ENCODE measurements around the gene LYG1. TPM values are rescaled to one million over a fixed set of nuclear protein-coding genes. Genes with fewer than 3 reads are reported as not detected.
A peak's percentile ranks its signal among the peaks of the same experiment; 100 is the strongest.
"Not testable (repeated sequence)": the region's sequence is repeated elsewhere in the genome, so short reads cannot be mapped to it uniquely, and the experiment has no call there.

Gene LYG1
- polyA plus RNA-seq, 1 donor: 3.1 TPM

GRCh38 chr2:99335911-99336803, 35.2 kb upstream of the LYG1 start, which contains the start of gene TXNDC9:
Gene TXNDC9, minus strand, starts transcription at chr2:99336333. Its CDS starts 3,123 bp downstream, at chr2:99333210.
- Histone ChIP-seq H3K27me3 (ENCODE audit: control insufficient read depth, insufficient read depth, low read length) (no peaks in the 10 kb centered on the region), H3K36me3 (ENCODE audit: control insufficient read depth, insufficient read depth, low read length) (peaks cover 14% of the 10 kb centered on the region), H3K27ac (ENCODE audit: low read length) (peak within 1 kb of the TSS; percentile 90), H3K9me3 (ENCODE audit: control insufficient read depth, low read depth, low read length) (no peaks in the 10 kb centered on the region), H3K4me3 (ENCODE audit: low read length) (peak within 1 kb of the TSS; percentile 57), H3K4me1 (ENCODE audit: control insufficient read depth, insufficient read depth, low read length) (peaks cover 6% of the 10 kb centered on the region)
- peak; percentile 100 for DNase-seq
- 0% methylated on average over 9 of the region's 60 CpGs for WGBS (ENCODE audit: insufficient coverage, low lambda C conversion rate)

GRCh38 chr2:99325384-99325783, 24.4 kb upstream of the LYG1 start:
- Histone ChIP-seq H3K4me3 (ENCODE audit: low read length) (no peak overlapping the region), H3K27me3 (ENCODE audit: control insufficient read depth, insufficient read depth, low read length) (no peaks in the 10 kb centered on the region), H3K27ac (ENCODE audit: low read length) (no peak overlapping the region), H3K36me3 (ENCODE audit: control insufficient read depth, insufficient read depth, low read length) (peaks cover 63% of the 10 kb centered on the region), H3K9me3 (ENCODE audit: control insufficient read depth, low read depth, low read length) (no peaks in the 10 kb centered on the region), H3K4me1 (ENCODE audit: control insufficient read depth, insufficient read depth, low read length) (no peaks in the 10 kb centered on the region)
- WGBS (ENCODE audit: insufficient coverage, low lambda C conversion rate): no CpG with 5 or more reads among the region's 5 CpGs
- no peak for DNase-seq

- not testable (repeated sequence) for H3K9me3 ChIP-seq (ENCODE audit: control insufficient read depth, low read depth, low read length); DNase-seq
- H3K36me3 ChIP-seq (ENCODE audit: control insufficient read depth, insufficient read depth, low read length): peaks cover 34% of the 10 kb centered on the region
These were observed 16.8 kb upstream of the LYG1 start for GRCh38 chr2:99317873-99318200.

GRCh38 chr2:99317161-99317872, 16.3 kb upstream of the LYG1 start:
- no peaks in the 10 kb centered on the region for H3K27me3 ChIP-seq (ENCODE audit: control insufficient read depth, insufficient read depth, low read length)
- DNase-seq: no peak
- no peak overlapping the region for H3K4me3 ChIP-seq (ENCODE audit: low read length)
- H3K9me3 ChIP-seq (ENCODE audit: control insufficient read depth, low read depth, low read length): no peaks in the 10 kb centered on the region
- no peaks in the 10 kb centered on the region for H3K4me1 ChIP-seq (ENCODE audit: control insufficient read depth, insufficient read depth, low read length)
- WGBS (ENCODE audit: insufficient coverage, low lambda C conversion rate): no CpG with 5 or more reads among the region's 9 CpGs
- H3K36me3 ChIP-seq (ENCODE audit: control insufficient read depth, insufficient read depth, low read length): peaks cover 32% of the 10 kb centered on the region
- no peak overlapping the region for H3K27ac ChIP-seq (ENCODE audit: low read length)

More at GRCh38 chr2:99317873-99318200, 16.8 kb upstream of the LYG1 start:
- H3K4me3 ChIP-seq (ENCODE audit: low read length); H3K4me1 ChIP-seq (ENCODE audit: control insufficient read depth, insufficient read depth, low read length); H3K27ac ChIP-seq (ENCODE audit: low read length); H3K27me3 ChIP-seq (ENCODE audit: control insufficient read depth, insufficient read depth, low read length): not testable (repeated sequence)
- no CpG with 5 or more reads among the region's 7 CpGs for WGBS (ENCODE audit: insufficient coverage, low lambda C conversion rate)

GRCh38 chr2:99299580-99299979, 1.4 kb downstream of the LYG1 start:
- no peaks in the 10 kb centered on the region for H3K9me3 ChIP-seq (ENCODE audit: control insufficient read depth, low read depth, low read length)
- 100% methylated on average over 4 of the region's 7 CpGs for WGBS (ENCODE audit: insufficient coverage, low lambda C conversion rate)

GRCh38 chr2:99297994-99298393, 3.0 kb downstream of the LYG1 start:
- no peak overlapping the region for H3K4me3 ChIP-seq (ENCODE audit: low read length)
- peaks cover 4% of the 10 kb centered on the region for H3K36me3 ChIP-seq (ENCODE audit: control insufficient read depth, insufficient read depth, low read length)
- no peaks in the 10 kb centered on the region for H3K27me3 ChIP-seq (ENCODE audit: control insufficient read depth, insufficient read depth, low read length)
- WGBS (ENCODE audit: insufficient coverage, low lambda C conversion rate): no CpG with 5 or more reads among the region's 2 CpGs
- no peaks in the 10 kb centered on the region for H3K4me1 ChIP-seq (ENCODE audit: control insufficient read depth, insufficient read depth, low read length)
- no peak for DNase-seq
- no peaks in the 10 kb centered on the region for H3K9me3 ChIP-seq (ENCODE audit: control insufficient read depth, low read depth, low read length)
- H3K27ac ChIP-seq (ENCODE audit: low read length): no peak overlapping the region

More at GRCh38 chr2:99299580-99299979, 1.4 kb downstream of the LYG1 start:
- Histone ChIP-seq H3K27ac (ENCODE audit: low read length) (no peak overlapping the region), H3K4me1 (ENCODE audit: control insufficient read depth, insufficient read depth, low read length) (no peaks in the 10 kb centered on the region), H3K4me3 (ENCODE audit: low read length) (no peak overlapping the region), H3K27me3 (ENCODE audit: control insufficient read depth, insufficient read depth, low read length) (no peaks in the 10 kb centered on the region), H3K36me3 (ENCODE audit: control insufficient read depth, insufficient read depth, low read length) (peaks cover 4% of the 10 kb centered on the region)
- no peak for DNase-seq

- no peak for DNase-seq
- H3K4me3 ChIP-seq (ENCODE audit: low read length): no peak overlapping the region
- H3K27ac ChIP-seq (ENCODE audit: low read length): no peak overlapping the region
- no peaks in the 10 kb centered on the region for H3K27me3 ChIP-seq (ENCODE audit: control insufficient read depth, insufficient read depth, low read length)
- no peaks in the 10 kb centered on the region for H3K9me3 ChIP-seq (ENCODE audit: control insufficient read depth, low read depth, low read length)
- H3K4me1 ChIP-seq (ENCODE audit: control insufficient read depth, insufficient read depth, low read length): no peaks in the 10 kb centered on the region
- no CpG with 5 or more reads among the region's 7 CpGs for WGBS (ENCODE audit: insufficient coverage, low lambda C conversion rate)
- peaks cover 5% of the 10 kb centered on the region for H3K36me3 ChIP-seq (ENCODE audit: control insufficient read depth, insufficient read depth, low read length)
These were observed 15.5 kb downstream of the LYG1 start for GRCh38 chr2:99285526-99285925.

GRCh38 chr2:99279969-99280695, 20.9 kb downstream of the LYG1 start:
- H3K36me3 ChIP-seq (ENCODE audit: control insufficient read depth, insufficient read depth, low read length): peaks cover 5% of the 10 kb centered on the region
- H3K27me3 ChIP-seq (ENCODE audit: control insufficient read depth, insufficient read depth, low read length): no peaks in the 10 kb centered on the region
- H3K4me3 ChIP-seq (ENCODE audit: low read length): no peak overlapping the region
- H3K9me3 ChIP-seq (ENCODE audit: control insufficient read depth, low read depth, low read length): no peaks in the 10 kb centered on the region
- no peaks in the 10 kb centered on the region for H3K4me1 ChIP-seq (ENCODE audit: control insufficient read depth, insufficient read depth, low read length)
- no peak for DNase-seq
- no peak overlapping the region for H3K27ac ChIP-seq (ENCODE audit: low read length)

- no peaks in the 10 kb centered on the region for H3K27me3 ChIP-seq (ENCODE audit: control insufficient read depth, insufficient read depth, low read length)
- no peaks in the 10 kb centered on the region for H3K9me3 ChIP-seq (ENCODE audit: control insufficient read depth, low read depth, low read length)
- no peak overlapping the region for H3K4me3 ChIP-seq (ENCODE audit: low read length)
- whole genome bisulfite sequencing (ENCODE audit: insufficient coverage, low lambda C conversion rate): no CpG with 5 or more reads among the region's 2 CpGs
- no peaks in the 10 kb centered on the region for H3K36me3 ChIP-seq (ENCODE audit: control insufficient read depth, insufficient read depth, low read length)
- DNase-seq: no peak
- no peak overlapping the region for H3K27ac ChIP-seq (ENCODE audit: low read length)
- H3K4me1 ChIP-seq (ENCODE audit: control insufficient read depth, insufficient read depth, low read length): no peaks in the 10 kb centered on the region
These were observed 22.2 kb downstream of the LYG1 start for GRCh38 chr2:99278793-99279291.

GRCh38 chr2:99278195-99278765, 22.7 kb downstream of the LYG1 start:
- not testable (repeated sequence) for H3K27ac ChIP-seq (ENCODE audit: low read length); H3K9me3 ChIP-seq (ENCODE audit: control insufficient read depth, low read depth, low read length); H3K27me3 ChIP-seq (ENCODE audit: control insufficient read depth, insufficient read depth, low read length); DNase-seq; H3K4me3 ChIP-seq (ENCODE audit: low read length); H3K36me3 ChIP-seq (ENCODE audit: control insufficient read depth, insufficient read depth, low read length); H3K4me1 ChIP-seq (ENCODE audit: control insufficient read depth, insufficient read depth, low read length)
- 80% methylated on average over 2 of the region's 5 CpGs for WGBS (ENCODE audit: insufficient coverage, low lambda C conversion rate)
